Naive thymus-derived CD4-positive, alpha-beta T cell (primary cell): ENCODE data around the gene KCTD1. TPM values are rescaled to one million over a fixed set of nuclear protein-coding genes. Genes with fewer than 3 reads are reported as not detected.

ENCODE experiments used
- ATAC-seq: fragments of 150-1000 bp; cut with Tn5 transposase; 2 replicates; pipeline ENCODE4 v1.10.0; 2021; ENCODE audit warnings: mild to moderate bottlenecking, moderate library complexity
- CTCF ChIA-PET: fragments of 350-600 bp; sonication (Branson Sonifier 250); formaldehyde crosslinking; loops from one replicate; lab custom pipeline; 2021; ENCODE audit warnings: antibody characterized with exemption; lab: Charles Lee
- POLR2A ChIA-PET: fragments of 350-600 bp; sonication (Branson Sonifier 250); formaldehyde crosslinking; loops from one replicate; lab custom pipeline; 2021; ENCODE audit warnings: antibody characterized with exemption, inconsistent platforms; lab: Charles Lee
- DNase-seq, 9 donors: peaks; one replicate each; pipeline versions ENCODE4 v3.0.0 to v3.0.0-alpha.2; 2020 to 2022; ENCODE audit warnings: mixed read lengths in 1 of 9
- H3K27ac ChIP-seq: one replicate; pipeline ENCODE4 v1.7.0; 2013; ENCODE audit warnings: mild to moderate bottlenecking, low read depth, low read length, moderate library complexity
- H3K27me3 ChIP-seq, 2 donors: one replicate each; pipeline ENCODE4 v1.7.0; 2013; ENCODE audit warnings: low read length in 2 of 2, mild to moderate bottlenecking in 2 of 2, moderate library complexity in 2 of 2; ENCODE audit not compliant: control insufficient read depth in 2 of 2, insufficient read depth in 2 of 2
- H3K36me3 ChIP-seq, 3 experiments: 1 replicate in 2 of 3; 2 replicates in 1 of 3; pipeline ENCODE4 v1.7.0; 2013; ENCODE audit warnings: low read length in 3 of 3, mild to moderate bottlenecking in 3 of 3, moderate library complexity in 1 of 3; ENCODE audit not compliant: insufficient read depth in 3 of 3, control insufficient read depth in 2 of 3
- H3K4me1 ChIP-seq, 2 donors: one replicate each; pipeline ENCODE4 v1.7.0; 2013; ENCODE audit warnings: low read length in 2 of 2, mild to moderate bottlenecking in 2 of 2, moderate library complexity in 1 of 2; ENCODE audit not compliant: control insufficient read depth in 2 of 2, insufficient read depth in 2 of 2
- H3K4me3 ChIP-seq: 2 replicates; pipeline ENCODE4 v1.7.0; 2013; ENCODE audit warnings: mild to moderate bottlenecking, low read length
- H3K9me3 ChIP-seq, 3 experiments: 1 replicate in 2 of 3; 2 replicates in 1 of 3; pipeline ENCODE4 v1.7.0; 2013; ENCODE audit warnings: low read length in 3 of 3; ENCODE audit not compliant: control insufficient read depth in 2 of 3
- H3K27ac Mint-ChIP-seq, 9 donors: one replicate each; pipeline ENCODE4 v1.8.0; 2020 to 2022; ENCODE audit warnings: mixed read lengths in 9 of 9, mild to moderate bottlenecking in 8 of 9, moderate library complexity in 5 of 9, inconsistent platforms in 2 of 9
- H3K27me3 Mint-ChIP-seq, 5 donors: one replicate each; pipeline ENCODE4 v1.8.0; 2021 to 2022; ENCODE audit warnings: mixed read lengths in 5 of 5, mild to moderate bottlenecking in 1 of 5
- H3K36me3 Mint-ChIP-seq, 5 donors: one replicate each; pipeline ENCODE4 v1.8.0; 2020 to 2022; ENCODE audit warnings: mixed read lengths in 5 of 5, mild to moderate bottlenecking in 3 of 5, inconsistent platforms in 1 of 5
- H3K4me1 Mint-ChIP-seq, 7 donors: one replicate each; pipeline ENCODE4 v1.8.0; 2020 to 2022; ENCODE audit warnings: mixed read lengths in 7 of 7, mild to moderate bottlenecking in 3 of 7, inconsistent platforms in 1 of 7
- H3K4me3 Mint-ChIP-seq, 10 donors: one replicate each; pipeline ENCODE4 v1.8.0; 2020 to 2022; ENCODE audit warnings: mild to moderate bottlenecking in 10 of 10, mixed read lengths in 10 of 10, moderate library complexity in 6 of 10, inconsistent platforms in 2 of 10
- H3K9me3 Mint-ChIP-seq, 11 donors: one replicate each; pipeline ENCODE4 v1.8.0; 2020 to 2022; ENCODE audit warnings: mixed read lengths in 11 of 11, mild to moderate bottlenecking in 4 of 11, inconsistent platforms in 1 of 11, moderate library complexity in 1 of 11
- intact Hi-C, 2 donors: fragments of 100-400 bp; cut with micrococcal nuclease; formaldehyde crosslinking; loops; one replicate each; pipeline ENCODE4 v1.15.1; 2023
- polyA plus RNA-seq, 2 donors: library from polyadenylated mRNA; unstranded; fragments of 300-500 nt; fragmentation: Illumina TruSeq; gene quantifications; one replicate each; pipeline ENCODE4 v1.2.3, GENCODE V29; 2021
- total RNA-seq, 6 experiments: library from RNA in 5 of 6; stranded (reverse) in 5 of 6; gene quantifications; 1 replicate in 5 of 6; 2 replicates in 1 of 6; pipeline ENCODE4 v1.2.3 and lab custom pipeline; 2021 to 2026

KCTD1 gene
- total and polyA plus RNA-seq, 7 experiments from 2014 or later: 0.19 to 4.5 (median 2.4) TPM

DNA sequence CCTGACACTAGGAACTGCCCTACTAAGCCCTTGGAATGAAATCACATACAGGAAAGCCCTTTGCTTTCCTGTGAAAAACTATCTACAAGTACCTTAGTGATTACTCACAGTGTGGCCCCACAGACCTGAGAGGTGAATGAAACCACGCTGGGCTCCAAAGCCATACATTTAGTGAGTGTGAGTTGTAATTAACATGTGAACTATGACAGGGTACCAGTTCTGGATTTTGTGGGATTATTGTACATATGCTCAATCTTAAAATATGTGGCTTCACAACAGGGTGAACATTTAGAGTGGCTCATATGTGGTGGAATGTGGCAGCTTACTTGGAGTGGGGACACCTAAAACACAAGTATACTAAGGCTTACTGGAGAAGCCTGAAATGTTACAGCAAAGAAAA is 12.3 kb downstream of the KCTD1 start:
- ATAC-seq (no peak), DNase-seq (no peak)
- H3K36me3 Mint-ChIP-seq: no peaks in the 10 kb centered on the region
- intact Hi-C loops: no loop called here
- no peaks in the 10 kb centered on the region for H3K9me3 Mint-ChIP-seq
- ChIA-PET CTCF (no interaction called here), POLR2A (no interaction called here)
- no peaks in the 10 kb centered on the region for H3K4me1 ChIP-seq
- peaks cover 0 to 15% (median 6%) of the 10 kb centered on the region in 7 donors for H3K4me1 Mint-ChIP-seq
- H3K27me3 ChIP-seq: no peaks in the 10 kb centered on the region
- no peaks in the 10 kb centered on the region for H3K27me3 Mint-ChIP-seq
- H3K36me3 ChIP-seq: no peaks in the 10 kb centered on the region
- H3K27ac Mint-ChIP-seq: no peak overlapping the region
- no peak overlapping the region for H3K4me3 ChIP-seq
- no peak overlapping the region for H3K27ac ChIP-seq
- no peaks in the 10 kb centered on the region for H3K9me3 ChIP-seq
- H3K4me3 Mint-ChIP-seq: no peak overlapping the region

DNA sequence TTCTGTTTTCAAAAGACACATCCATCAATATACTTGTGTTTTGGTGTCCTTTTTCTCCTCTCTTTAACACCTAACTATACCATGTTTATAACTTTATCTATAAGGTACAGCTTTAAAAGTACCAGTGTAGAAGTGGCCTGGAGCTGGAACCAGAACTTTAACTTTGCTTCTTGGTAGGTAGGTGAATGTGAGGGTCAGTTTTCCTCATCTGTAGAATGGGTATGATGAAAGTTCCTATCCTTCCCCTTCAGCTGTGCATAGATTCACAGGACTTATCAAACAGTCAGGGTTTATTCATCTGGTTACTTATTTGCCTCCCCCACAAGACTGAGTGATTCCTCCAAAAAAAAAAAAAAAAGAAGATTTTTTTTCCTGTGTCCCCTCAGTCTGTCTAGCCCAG is 12.7 kb downstream of the KCTD1 start:
- no peak overlapping the region for H3K27ac Mint-ChIP-seq
- no peaks in the 10 kb centered on the region for H3K27me3 ChIP-seq
- H3K9me3 ChIP-seq: no peaks in the 10 kb centered on the region
- H3K36me3 ChIP-seq: no peaks in the 10 kb centered on the region
- intact Hi-C loops: no loop called here
- no peak overlapping the region for H3K27ac ChIP-seq
- no peaks in the 10 kb centered on the region for H3K4me1 ChIP-seq
- H3K4me3 Mint-ChIP-seq: no peak overlapping the region
- ChIA-PET CTCF (no interaction called here), POLR2A (no interaction called here)
- H3K9me3 Mint-ChIP-seq: no peaks in the 10 kb centered on the region
- no peak overlapping the region for H3K4me3 ChIP-seq
- H3K27me3 Mint-ChIP-seq: no peaks in the 10 kb centered on the region
- DNase-seq: no peak
- H3K4me1 Mint-ChIP-seq: peaks cover 0 to 11% (median 6%) of the 10 kb centered on the region in 7 donors
- ATAC-seq: no peak
- H3K36me3 Mint-ChIP-seq: peaks cover 0 to under 1% (median 0%) of the 10 kb centered on the region in 5 donors

DNA sequence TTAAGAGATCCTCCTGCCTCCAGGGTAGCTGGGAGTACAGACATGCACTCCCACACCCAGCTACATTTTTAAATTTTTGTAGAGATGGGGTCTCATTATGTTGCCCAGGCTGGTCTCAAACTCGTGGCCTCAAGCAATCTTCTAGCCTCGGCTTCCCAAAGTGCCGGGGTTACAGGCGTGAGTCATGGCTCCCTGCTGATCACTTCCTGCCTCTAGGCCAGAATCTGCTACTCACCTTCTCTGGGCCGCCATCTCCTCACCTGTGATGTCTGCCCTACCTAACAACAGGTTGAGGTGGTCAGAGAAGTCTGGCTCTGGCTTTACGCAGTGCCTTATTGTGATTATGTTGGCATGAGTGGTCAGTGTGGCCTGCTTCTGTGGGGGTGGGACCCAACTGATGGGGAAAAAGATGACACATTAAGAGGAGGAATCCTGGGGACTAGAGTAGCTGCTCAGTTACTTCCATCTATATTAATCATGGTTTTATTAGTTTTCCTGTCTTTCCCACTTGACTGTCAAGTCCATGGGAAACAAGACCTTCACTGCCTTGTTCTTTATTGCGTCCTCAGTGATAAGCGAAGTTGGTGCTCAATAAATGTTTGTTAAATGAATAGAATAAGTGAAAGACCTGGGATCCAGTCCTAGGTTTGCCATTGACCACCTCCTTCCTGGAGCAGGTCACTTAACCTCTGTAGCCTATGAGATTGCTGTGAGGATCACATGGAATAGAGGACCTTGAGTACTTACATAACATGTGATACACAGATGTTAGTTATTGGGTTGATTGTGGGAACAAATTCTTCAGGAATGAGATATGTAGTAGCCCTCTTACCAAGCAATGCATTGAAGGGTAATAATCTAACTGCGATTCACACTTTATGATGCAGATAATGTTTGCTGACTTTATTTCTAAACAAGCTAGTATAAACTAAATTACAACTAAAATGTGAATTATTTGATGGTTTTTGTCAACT is 15.7 kb downstream of the KCTD1 start:
- no peaks in the 10 kb centered on the region for H3K9me3 ChIP-seq
- H3K27ac ChIP-seq: no peak overlapping the region
- H3K27me3 Mint-ChIP-seq: no peaks in the 10 kb centered on the region
- H3K4me3 Mint-ChIP-seq: no peak overlapping the region
- ChIA-PET POLR2A (no interaction called here), CTCF (no interaction called here)
- intact Hi-C loops: no loop called here
- peaks cover 0 to 5% (median 0%) of the 10 kb centered on the region in 5 donors for H3K36me3 Mint-ChIP-seq
- no peaks in the 10 kb centered on the region for H3K4me1 ChIP-seq
- H3K36me3 ChIP-seq: no peaks in the 10 kb centered on the region
- DNase-seq (no peak), ATAC-seq (no peak)
- no peaks in the 10 kb centered on the region for H3K9me3 Mint-ChIP-seq
- H3K27me3 ChIP-seq: no peaks in the 10 kb centered on the region
- no peak overlapping the region for H3K27ac Mint-ChIP-seq
- H3K4me3 ChIP-seq: no peak overlapping the region
- peaks cover 0 to 2% (median 0%) of the 10 kb centered on the region in 7 donors for H3K4me1 Mint-ChIP-seq

DNA sequence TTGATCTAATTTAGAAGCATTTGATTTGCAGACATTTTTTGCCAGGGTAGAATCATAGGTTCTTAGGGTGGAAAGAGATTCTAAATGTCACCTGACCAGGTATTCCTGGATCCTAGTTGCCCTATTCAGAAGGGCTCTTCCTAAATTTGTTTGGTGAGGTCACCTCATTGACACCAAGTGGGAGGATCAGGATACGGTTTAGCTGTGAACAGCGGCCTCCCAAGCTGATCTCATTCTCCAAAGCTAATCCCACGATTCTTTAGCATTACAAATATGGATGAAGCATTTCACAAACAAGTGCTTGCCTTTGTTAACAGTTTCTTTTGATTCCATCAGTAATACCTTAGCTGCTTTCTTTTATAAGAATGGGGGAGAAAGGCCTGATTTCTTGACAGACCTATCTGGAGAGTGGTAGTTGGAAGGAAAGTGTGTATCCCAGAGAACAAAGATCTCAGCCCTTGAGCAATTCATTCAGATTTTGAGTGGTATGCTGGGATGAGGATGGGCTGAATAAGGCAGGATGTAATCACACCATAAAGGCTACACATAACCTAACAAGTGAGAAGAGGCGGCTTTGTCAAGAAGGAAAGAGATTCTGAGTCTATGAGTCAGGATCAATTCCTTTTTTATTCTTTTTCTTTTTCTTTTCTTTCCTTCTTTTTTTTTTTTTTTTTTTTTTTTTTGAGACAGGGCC is 16.6 kb downstream of the KCTD1 start:
- H3K4me3 ChIP-seq: no peak overlapping the region
- no peaks in the 10 kb centered on the region for H3K4me1 ChIP-seq
- H3K36me3 ChIP-seq: no peaks in the 10 kb centered on the region
- intact Hi-C loops: no loop called here
- H3K36me3 Mint-ChIP-seq: peaks cover 0 to 5% (median 0%) of the 10 kb centered on the region in 5 donors
- peaks cover 0 to 2% (median 0%) of the 10 kb centered on the region in 7 donors for H3K4me1 Mint-ChIP-seq
- CTCF ChIA-PET: no interaction called here
- no peak overlapping the region for H3K27ac Mint-ChIP-seq
- ATAC-seq: no peak
- no peaks in the 10 kb centered on the region for H3K27me3 Mint-ChIP-seq
- no peaks in the 10 kb centered on the region for H3K9me3 Mint-ChIP-seq
- H3K27me3 ChIP-seq: no peaks in the 10 kb centered on the region
- POLR2A ChIA-PET: no interaction called here
- DNase-seq: no peak
- no peak overlapping the region for H3K27ac ChIP-seq
- H3K4me3 Mint-ChIP-seq: no peak overlapping the region
- H3K9me3 ChIP-seq: no peaks in the 10 kb centered on the region

DNA sequence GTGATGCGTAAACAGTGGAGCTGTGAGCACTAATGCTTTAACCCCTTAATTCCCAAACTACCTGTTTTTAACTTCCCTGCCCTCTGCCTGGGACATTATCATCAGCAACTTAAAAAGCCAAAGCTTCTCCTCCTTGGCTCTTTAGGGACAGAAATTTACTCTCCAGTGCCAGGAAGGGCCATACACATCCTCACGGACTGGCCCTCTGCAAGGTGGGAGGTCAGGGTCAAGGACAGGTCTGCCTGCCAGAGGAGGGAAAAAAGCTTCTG is 21.5 kb downstream of the KCTD1 start:
- Histone ChIP-seq H3K27ac (no peak overlapping the region), H3K9me3 (no peaks in the 10 kb centered on the region), H3K4me3 (no peak overlapping the region), H3K36me3 (no peaks in the 10 kb centered on the region), H3K4me1 (no peaks in the 10 kb centered on the region), H3K27me3 (no peaks in the 10 kb centered on the region)
- Mint-ChIP-seq H3K27me3 (no peaks in the 10 kb centered on the region), H3K4me3 (no peak overlapping the region), H3K4me1 (peaks cover 0 to 11% (median 0%) of the 10 kb centered on the region in 7 donors), H3K36me3 (peaks cover 0 to 5% (median 0%) of the 10 kb centered on the region in 5 donors), H3K27ac (no peak overlapping the region), H3K9me3 (no peaks in the 10 kb centered on the region)
- intact Hi-C loops: no loop called here
- ChIA-PET POLR2A (no interaction called here), CTCF (no interaction called here)
- DNase-seq (no peak), ATAC-seq (no peak)

DNA sequence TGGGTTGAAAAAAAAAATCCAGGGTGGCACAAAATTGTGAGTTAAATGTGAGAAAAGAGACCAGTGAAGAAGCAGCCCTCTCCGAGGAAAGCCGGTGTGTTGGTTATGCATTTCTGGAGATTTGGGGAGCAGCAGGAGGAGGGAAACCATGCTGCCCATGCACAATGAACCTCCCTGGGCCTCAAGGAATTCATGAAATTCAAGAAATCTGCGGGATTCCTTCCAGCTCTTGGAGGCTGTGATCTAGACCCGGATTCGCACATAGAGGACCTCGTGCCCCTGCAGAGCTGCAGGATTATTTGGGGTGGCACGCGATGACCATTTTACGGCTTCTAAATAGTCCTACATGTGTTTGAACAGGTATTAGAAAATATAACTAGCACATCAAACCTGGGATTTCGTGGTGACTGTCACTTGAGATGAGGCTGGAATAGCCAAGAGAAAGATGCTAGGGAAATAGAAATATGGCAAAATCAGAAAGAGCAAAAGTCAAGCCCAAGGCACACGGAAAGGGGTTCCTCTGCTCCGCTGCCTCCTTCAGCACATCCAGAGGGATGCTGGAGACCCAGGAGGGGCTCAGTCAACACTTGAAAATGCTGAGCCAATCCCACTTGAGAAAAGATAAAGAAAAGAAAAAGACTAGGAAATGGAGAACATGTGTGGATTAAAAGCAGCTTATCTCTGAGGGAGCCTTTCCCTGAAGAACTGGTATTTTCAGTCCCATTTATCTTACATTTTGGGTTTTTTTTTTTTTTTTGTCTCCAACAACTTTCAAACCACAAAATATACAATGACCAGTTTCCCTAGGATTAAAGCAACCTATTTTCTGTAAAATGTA is 22.0 kb downstream of the KCTD1 start:
- Mint-ChIP-seq H3K4me1 (peaks cover 0 to 11% (median 0%) of the 10 kb centered on the region in 7 donors), H3K27me3 (no peaks in the 10 kb centered on the region), H3K9me3 (no peaks in the 10 kb centered on the region), H3K4me3 (no peak overlapping the region), H3K36me3 (peaks cover 0 to 5% (median 0%) of the 10 kb centered on the region in 5 donors), H3K27ac (no peak overlapping the region)
- Histone ChIP-seq H3K9me3 (no peaks in the 10 kb centered on the region), H3K4me1 (no peaks in the 10 kb centered on the region), H3K27me3 (no peaks in the 10 kb centered on the region), H3K36me3 (no peaks in the 10 kb centered on the region), H3K4me3 (no peak overlapping the region), H3K27ac (no peak overlapping the region)
- CTCF ChIA-PET: no interaction called here
- DNase-seq (no peak), ATAC-seq (no peak)
- POLR2A ChIA-PET: no interaction called here
- intact Hi-C loops: no loop called here
